Muscle layer of duodenum (tissue), 2 donors: ENCODE data around the gene ETV5.

Experiments
- H3K27ac ChIP-seq: one replicate; pipeline ENCODE4 v1.7.0; 2013; ENCODE audit warnings: mild to moderate bottlenecking, low read length
- H3K27me3 ChIP-seq: one replicate; pipeline ENCODE4 v1.7.0; 2013; ENCODE audit warnings: low read depth, mild to moderate bottlenecking, control low read depth, low read length
- H3K36me3 ChIP-seq, 2 donors: one replicate each; pipeline ENCODE4 v1.7.0; 2013; ENCODE audit warnings: low read length in 2 of 2, control low read depth in 1 of 2, mild to moderate bottlenecking in 1 of 2; ENCODE audit not compliant: insufficient read depth in 2 of 2, control insufficient read depth in 1 of 2
- H3K4me1 ChIP-seq, 2 donors: one replicate each; pipeline ENCODE4 v1.7.0; 2013; ENCODE audit warnings: low read length in 2 of 2, mild to moderate bottlenecking in 2 of 2, control low read depth in 1 of 2, moderate library complexity in 1 of 2; ENCODE audit not compliant: insufficient read depth in 2 of 2, control insufficient read depth in 1 of 2
- H3K4me3 ChIP-seq, 2 donors: one replicate each; pipeline ENCODE4 v1.7.0; 2013; ENCODE audit warnings: low read length in 2 of 2, low read depth in 1 of 2, mild to moderate bottlenecking in 1 of 2
- H3K9me3 ChIP-seq, 2 donors: one replicate each; pipeline ENCODE4 v1.7.0; 2013; ENCODE audit warnings: low read length in 2 of 2, control low read depth in 1 of 2, mild to moderate bottlenecking in 1 of 2; ENCODE audit not compliant: control insufficient read depth in 1 of 2
- donor health status: healthy.

Gene ETV5

DNA sequence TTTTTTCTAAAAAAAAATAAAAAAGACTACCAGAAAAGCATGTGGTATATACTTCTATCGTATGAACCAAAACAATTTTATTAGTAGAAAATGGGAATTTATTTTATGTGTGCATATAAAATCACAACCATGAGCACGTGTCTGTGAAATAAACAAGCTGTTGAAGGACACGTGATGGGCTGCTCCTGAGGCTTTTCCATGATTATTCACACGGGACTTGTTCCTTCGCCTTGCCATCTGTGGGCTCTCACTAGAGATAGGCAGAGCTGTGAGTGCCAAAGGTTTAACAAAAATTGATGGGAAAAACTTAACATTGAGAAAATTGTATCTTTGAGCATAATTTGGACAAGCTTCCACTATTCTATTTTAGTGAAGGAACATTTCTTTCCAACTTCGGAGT is 12.4 kb upstream of the ETV5 start:
- Histone ChIP-seq H3K36me3 (no peaks in the 10 kb centered on the region), H3K4me3 (no peak overlapping the region), H3K9me3 (no peaks in the 10 kb centered on the region), H3K27ac (no peak overlapping the region), H3K4me1 (no peaks in the 10 kb centered on the region), H3K27me3 (peaks cover 5% of the 10 kb centered on the region)

DNA sequence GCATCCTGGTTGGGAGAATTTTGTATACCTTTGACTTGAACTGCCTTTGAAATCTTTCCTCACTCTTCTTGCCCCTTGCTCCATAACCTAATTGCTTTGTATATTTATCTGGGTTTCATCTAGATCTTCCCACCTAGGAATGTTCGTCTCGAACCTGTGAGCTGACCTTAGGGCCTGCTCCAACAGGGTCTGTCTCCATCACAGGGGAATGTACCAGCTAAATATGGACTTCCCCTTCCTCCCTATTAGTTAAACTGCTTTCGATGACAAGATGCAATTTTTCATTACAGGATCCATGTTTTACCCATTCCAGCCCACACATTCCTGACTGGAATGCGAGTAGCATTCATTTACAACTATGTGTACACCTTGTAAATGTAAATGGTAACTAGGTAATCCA is 10.6 kb upstream of the ETV5 start:
- H3K36me3 ChIP-seq, result no peaks in the 10 kb centered on the region
- H3K27ac ChIP-seq, result no peak overlapping the region
- H3K4me1 ChIP-seq, result no peaks in the 10 kb centered on the region

DNA sequence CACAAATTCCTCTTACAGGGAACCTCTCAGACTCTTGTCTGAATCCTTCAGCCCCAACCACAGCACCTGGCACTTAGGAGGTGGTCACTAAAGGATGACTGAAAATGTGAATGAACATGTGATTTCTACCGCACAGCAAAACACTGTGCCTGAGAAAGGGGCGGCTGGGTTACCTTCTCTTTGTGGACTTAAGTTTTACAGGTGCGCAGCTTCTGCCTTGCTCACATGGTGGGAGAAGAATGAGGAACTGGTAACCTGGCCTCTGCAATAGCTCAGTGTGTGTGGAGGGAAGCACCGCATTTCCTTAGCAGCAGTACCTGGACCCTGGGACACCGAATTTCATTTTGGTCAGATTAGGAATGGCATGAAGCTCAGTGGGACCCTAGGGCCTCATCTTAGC is 9.8 kb upstream of the ETV5 start:
- Histone ChIP-seq H3K4me3 (no peak overlapping the region), H3K4me1 (no peaks in the 10 kb centered on the region), H3K9me3 (no peaks in the 10 kb centered on the region), H3K27ac (no peak overlapping the region), H3K27me3 (peaks cover 5% of the 10 kb centered on the region), H3K36me3 (no peaks in the 10 kb centered on the region)

More for the DNA sequence above, 10.6 kb upstream of the ETV5 start:
- Histone ChIP-seq H3K27me3 (peaks cover 5% of the 10 kb centered on the region), H3K4me3 (no peak overlapping the region), H3K9me3 (no peaks in the 10 kb centered on the region)

DNA sequence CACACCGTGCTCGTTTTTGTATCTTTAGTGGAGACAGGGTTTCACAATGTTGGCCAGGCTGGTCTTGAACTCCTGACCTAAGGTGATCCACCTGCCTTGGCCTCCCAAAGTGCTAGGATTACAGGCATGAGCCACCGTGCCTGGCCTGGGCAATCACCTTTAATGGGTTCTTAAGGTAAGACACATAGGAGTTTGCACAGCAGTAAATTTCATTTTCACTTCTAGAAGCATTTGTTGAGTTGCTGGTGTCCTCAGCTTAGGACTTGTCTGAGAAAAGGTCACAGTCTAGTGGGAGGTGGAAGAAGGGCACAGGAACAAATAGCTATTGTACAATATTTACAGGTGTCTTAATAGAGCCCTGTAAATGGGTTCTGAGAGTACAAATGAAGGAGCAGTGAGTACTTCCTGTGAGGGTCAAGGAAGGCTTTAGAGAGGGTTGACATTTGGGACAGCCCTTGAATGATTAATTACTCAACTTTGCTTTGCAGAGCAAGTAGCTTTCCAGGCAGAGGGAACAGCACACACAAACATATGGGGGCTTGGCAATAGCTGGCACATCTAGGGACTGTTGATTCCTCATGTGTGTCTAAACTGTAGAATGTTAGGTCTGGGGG is 8.7 kb upstream of the ETV5 start:
- Histone ChIP-seq H3K4me3 (no peak overlapping the region), H3K9me3 (no peaks in the 10 kb centered on the region), H3K27ac (no peak overlapping the region), H3K27me3 (peaks cover 5% of the 10 kb centered on the region), H3K36me3 (no peaks in the 10 kb centered on the region), H3K4me1 (no peaks in the 10 kb centered on the region)

DNA sequence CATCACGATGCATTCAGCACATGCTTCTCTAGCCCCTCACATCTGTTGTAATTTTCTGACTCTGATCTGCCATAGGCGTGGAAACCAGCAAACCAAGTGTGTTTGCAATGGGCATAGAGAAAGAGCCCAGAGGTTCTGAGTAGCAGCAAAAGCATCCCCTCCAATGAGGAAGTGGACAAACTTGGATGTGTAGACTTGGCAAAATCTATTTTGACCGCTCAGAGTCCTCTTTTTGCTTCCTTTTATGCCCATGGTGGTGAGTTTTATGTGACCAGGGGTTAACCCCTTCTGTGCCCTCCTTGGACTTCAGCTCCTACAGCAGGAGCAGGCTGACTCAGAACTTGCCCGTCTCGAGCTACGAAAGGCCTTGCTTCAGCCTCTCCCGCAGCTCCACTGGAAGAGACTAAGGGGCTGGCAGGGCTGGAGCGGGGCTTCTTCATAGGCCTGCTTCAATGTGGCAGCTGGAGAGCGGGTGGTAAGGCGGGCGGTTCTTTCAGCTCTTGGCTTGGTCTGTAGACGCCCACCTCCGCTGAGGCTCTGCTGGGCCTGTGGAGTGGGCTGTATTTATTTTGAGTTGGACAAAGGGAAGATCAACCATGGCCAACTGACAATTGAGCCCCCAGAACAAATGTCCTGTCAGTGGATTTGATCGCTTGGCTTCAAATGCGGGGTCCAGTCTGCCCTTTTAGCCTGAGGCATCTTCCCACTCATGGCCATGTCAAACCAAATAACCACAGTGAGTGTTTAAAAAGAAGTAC is 6.5 kb upstream of the ETV5 start:
- no peaks in the 10 kb centered on the region for H3K36me3 ChIP-seq
- no peaks in the 10 kb centered on the region for H3K9me3 ChIP-seq
- H3K27me3 ChIP-seq, result no peaks in the 10 kb centered on the region
- H3K27ac ChIP-seq, result no peak overlapping the region
- peaks cover 0 to 1% of the 10 kb centered on the region in 2 donors for H3K4me1 ChIP-seq
- no peak overlapping the region for H3K4me3 ChIP-seq

DNA sequence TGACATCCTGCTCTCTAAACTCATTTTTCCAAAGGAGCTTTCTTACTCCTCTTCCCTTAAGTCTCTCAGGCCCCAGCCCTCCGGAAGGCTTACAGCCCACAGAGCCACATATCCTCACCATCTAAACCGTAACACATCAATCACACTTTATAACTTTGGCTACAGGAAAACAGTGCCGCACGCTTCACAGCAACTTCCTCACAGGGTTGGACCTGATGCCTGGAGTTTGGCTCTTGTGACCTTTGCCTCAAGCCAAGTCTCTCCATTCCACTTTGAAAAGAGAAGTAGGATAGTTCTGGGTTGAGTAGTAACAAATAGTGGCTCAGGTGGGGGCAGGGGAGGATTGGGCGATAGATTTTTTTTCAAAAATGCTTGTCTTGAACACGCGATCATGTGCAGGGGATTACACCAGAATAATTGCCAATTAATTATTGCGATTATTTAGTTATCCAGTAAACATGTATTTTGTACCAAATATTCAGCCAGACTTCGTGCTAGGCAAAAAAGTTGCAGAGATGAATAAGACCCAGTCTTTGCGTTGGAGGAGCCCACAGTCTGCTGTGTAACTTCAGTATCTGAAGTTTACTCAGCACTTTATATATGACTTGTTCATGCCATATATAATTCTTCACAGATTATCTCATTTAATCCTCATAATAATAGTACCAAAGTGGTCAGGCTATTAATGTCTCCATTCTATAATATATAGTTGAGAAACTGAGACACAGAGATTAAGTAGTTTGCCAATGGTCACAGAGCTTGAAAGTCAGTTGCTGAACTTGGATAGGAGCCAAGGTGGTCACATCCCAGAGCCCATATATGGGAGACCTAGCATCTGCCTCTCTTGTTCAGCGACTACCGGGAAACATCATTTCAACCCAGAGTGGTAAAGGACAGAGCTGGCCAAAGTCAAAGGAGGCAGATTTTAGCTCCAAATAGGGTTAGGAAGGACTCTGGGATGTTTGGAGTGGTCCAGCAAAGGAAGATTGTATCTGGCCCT is 2.4 kb upstream of the ETV5 start:
- Histone ChIP-seq H3K9me3 (no peaks in the 10 kb centered on the region), H3K36me3 (no peaks in the 10 kb centered on the region), H3K27me3 (no peaks in the 10 kb centered on the region), H3K4me3 (no peak overlapping the region), H3K4me1 (peaks cover 8 to 12% of the 10 kb centered on the region in 2 donors), H3K27ac (no peak overlapping the region)

- H3K36me3 ChIP-seq, result no peaks in the 10 kb centered on the region
- H3K4me1 ChIP-seq, result peaks cover 8 to 12% of the 10 kb centered on the region in 2 donors
- H3K9me3 ChIP-seq, result no peaks in the 10 kb centered on the region
- peak overlapping the region; percentile 91 for H3K27ac ChIP-seq
- no peaks in the 10 kb centered on the region for H3K27me3 ChIP-seq
- peak overlapping the region; percentile 80 to 88 for H3K4me3 ChIP-seq
Observed at GRCh38 chr3:186109897-186110803, 1.3 kb upstream of the ETV5 start.

DNA sequence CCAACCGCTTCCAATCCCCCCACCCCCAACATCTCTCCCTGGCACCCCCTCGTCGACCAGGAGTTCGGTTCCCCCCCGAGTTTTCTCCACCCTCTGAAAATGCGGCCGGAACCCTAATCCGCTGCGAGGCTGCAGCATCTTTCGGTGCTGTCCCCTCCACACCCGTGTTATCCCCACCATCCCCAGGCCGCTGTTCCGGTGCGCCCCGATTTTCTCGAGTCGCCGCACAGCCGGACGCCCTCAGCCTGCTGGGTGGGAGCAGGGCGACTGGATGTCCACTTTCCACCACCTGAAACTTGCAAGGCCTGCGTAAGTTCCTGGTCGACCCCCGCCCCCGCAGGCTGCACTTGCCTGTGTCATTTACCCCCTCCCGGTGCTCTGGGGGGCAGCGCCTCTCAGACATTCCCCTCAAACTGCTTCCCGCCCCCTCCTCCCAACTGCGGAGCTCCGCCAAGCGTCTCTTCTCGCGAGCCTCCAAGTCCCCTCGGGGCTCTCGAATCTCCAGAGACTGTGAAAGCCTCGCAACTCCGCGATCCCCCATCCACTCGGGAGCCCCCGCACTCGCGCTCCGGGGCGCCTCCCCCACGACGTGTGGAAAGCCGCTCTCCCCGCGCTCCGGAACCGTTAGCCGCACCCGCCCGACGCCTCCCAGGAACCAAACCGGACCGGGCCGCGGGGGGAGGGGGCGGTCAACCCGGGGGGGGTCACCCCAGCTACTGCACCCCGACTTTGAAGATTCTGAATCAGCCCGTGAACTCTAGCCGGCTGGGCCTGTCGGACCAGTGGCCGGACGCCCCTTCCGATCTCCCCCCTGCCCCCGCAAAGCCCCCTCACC is 566 bp downstream of the ETV5 start:
- Histone ChIP-seq H3K4me1 (peaks cover 8 to 22% of the 10 kb centered on the region in 2 donors), H3K4me3 (peak overlapping the region; percentile 60 to 80), H3K27me3 (no peaks in the 10 kb centered on the region), H3K36me3 (no peaks in the 10 kb centered on the region), H3K27ac (no peak overlapping the region), H3K9me3 (no peaks in the 10 kb centered on the region)

DNA sequence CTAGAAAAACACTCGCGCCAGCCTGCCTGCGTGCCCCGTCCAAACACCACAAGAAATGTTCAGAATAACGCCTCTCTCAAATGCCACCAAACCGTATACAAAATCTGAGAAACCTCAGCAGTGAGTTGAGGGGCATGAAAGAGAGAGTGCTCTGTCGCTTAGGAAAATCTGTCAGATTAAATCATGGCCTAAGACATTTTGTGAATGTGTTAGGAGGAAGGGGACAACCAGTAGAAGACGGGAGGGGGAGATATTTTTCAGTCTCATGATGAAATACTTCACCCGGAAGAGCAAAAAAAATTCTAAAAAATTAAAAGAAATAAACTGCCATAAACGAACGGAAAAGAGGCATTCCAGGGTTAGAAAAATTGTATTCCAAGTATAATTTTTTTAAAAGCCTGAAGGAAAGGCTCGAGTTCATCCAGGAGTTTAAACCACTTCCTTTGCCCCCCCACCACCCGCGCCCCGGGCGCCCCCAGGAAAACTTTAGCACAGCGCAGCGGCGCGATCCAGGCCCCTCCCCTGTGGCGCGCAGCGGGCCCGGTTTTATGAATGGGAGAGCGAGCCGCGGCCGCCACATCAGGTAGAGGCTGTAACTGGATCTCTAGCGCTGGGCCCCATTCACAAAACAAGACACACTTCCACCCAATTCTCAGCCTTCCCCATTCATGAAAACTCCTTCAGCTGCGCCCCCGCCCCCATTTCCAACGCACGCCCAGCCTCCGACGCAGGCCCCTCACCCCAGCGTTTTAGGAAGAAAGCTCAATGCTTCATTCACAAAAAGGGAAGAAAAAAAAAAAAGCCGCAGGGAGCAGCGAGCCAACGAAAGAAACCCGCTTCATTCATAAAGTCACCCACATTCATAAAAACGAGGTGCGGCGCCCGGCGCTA is 1.4 kb downstream of the ETV5 start:
- Histone ChIP-seq H3K36me3 (no peaks in the 10 kb centered on the region), H3K27me3 (no peaks in the 10 kb centered on the region), H3K9me3 (no peaks in the 10 kb centered on the region), H3K4me3 (peak overlapping the region; percentile 60 to 80), H3K27ac (no peak overlapping the region), H3K4me1 (peaks cover 12 to 26% of the 10 kb centered on the region in 2 donors)
